ENCODE data around the gene GNLY.

DNA sequence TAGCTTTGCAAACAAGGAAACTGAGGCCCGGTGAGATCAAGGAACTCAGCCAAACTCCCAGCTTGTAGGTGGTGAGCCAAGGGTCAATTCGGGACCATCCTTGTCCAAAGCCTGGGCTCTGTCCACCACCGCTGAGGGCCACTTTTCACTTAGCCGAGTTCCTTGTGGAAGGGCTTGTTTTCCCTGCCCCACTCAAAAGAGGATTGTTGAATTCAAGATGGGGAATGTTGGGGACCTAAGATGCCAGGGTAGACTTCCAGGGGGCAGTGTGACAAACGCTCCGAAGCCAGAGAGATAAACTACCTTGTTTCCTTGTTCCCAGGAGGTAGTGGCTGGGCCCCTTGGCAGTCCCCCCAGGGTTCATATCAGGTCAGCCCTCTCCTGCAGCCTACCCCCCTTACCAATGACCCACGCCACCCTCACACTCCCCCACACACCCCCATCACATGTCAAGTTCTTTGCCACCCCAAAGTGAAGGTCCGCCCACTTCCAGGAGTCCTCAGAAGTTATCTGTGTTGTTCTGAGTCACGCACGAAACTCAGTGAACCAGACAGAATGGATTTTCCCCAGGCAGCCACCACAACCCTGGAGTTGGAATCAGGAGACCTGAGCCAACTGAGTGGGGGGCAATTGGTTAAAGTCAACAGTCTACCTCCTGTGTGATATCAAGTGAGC is 49.3 kb downstream of the GNLY start:
- TF ChIP-seq, protein P1, sequence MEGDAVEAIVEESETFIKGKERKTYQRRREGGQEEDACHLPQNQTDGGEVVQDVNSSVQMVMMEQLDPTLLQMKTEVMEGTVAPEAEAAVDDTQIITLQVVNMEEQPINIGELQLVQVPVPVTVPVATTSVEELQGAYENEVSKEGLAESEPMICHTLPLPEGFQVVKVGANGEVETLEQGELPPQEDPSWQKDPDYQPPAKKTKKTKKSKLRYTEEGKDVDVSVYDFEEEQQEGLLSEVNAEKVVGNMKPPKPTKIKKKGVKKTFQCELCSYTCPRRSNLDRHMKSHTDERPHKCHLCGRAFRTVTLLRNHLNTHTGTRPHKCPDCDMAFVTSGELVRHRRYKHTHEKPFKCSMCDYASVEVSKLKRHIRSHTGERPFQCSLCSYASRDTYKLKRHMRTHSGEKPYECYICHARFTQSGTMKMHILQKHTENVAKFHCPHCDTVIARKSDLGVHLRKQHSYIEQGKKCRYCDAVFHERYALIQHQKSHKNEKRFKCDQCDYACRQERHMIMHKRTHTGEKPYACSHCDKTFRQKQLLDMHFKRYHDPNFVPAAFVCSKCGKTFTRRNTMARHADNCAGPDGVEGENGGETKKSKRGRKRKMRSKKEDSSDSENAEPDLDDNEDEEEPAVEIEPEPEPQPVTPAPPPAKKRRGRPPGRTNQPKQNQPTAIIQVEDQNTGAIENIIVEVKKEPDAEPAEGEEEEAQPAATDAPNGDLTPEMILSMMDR (IDR thresholded peaks at IDR 0.05; ENCODE audit: extremely low read depth in 1 of 2, insufficient read depth in 1 of 2, low read depth in 1 of 2, low read length in 2 of 2), result no peak
- TF ChIP-seq EZH2 (IDR thresholded peaks at IDR 0.05; ENCODE audit: borderline replicate concordance, low read depth, low read length, severe bottlenecking), result no peak
- no peak for TF ChIP-seq POLR2AphosphoS5 (IDR thresholded peaks at IDR 0.05; ENCODE audit: insufficient read depth, low read depth, low read length)
- no peak for TF ChIP-seq POLR2A (IDR thresholded peaks at IDR 0.05; ENCODE audit: low read depth, low read length)
- no peak for TF ChIP-seq JUN (IDR thresholded peaks at IDR 0.05; ENCODE audit: borderline replicate concordance, insufficient read depth, insufficient read length, low read depth)
- no peak for TF ChIP-seq FOS (IDR thresholded peaks at IDR 0.05; ENCODE audit: borderline replicate concordance, insufficient read depth, low read length)
- TF ChIP-seq MYC (IDR thresholded peaks at IDR 0.05; ENCODE audit: low read depth, low read length), result no peak
- TF ChIP-seq, protein P2, sequence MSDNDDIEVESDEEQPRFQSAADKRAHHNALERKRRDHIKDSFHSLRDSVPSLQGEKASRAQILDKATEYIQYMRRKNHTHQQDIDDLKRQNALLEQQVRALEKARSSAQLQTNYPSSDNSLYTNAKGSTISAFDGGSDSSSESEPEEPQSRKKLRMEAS (IDR thresholded peaks at IDR 0.05; ENCODE audit: insufficient read depth, insufficient read length), result no peak

Data from endothelial cell of umbilical vein (primary cell).